Activated CD8-positive, alpha-beta T cell treated with anti-CD3 and anti-CD28 coated beads for 36 hours (primary cell): Measurements from ENCODE around the gene ARHGEF16. TPM values are rescaled to one million over a fixed set of nuclear protein-coding genes. Genes with fewer than 3 reads are reported as not detected.

Experiments used
- ATAC-seq: fragments of 200-7000 bp; cut with Tn5 transposase; one replicate; pipeline ENCODE4 v1.10.0; 2021; ENCODE audit warnings: mild to moderate bottlenecking, moderate library complexity
- CTCF ChIA-PET: fragments of 350-600 bp; sonication (Branson Sonifier 250); formaldehyde crosslinking; loops from one replicate; lab custom pipeline; 2021; ENCODE audit warnings: antibody characterized with exemption; lab: Charles Lee
- POLR2A ChIA-PET: fragments of 350-600 bp; sonication (Branson Sonifier 250); formaldehyde crosslinking; loops from one replicate; lab custom pipeline; 2021; ENCODE audit warnings: antibody characterized with exemption; lab: Charles Lee
- DNase-seq: peaks from one replicate; pipeline ENCODE4 v3.0.0-alpha.2; 2020
- H3K27ac Mint-ChIP-seq: one replicate; pipeline ENCODE4 v1.8.0; 2021; ENCODE audit warnings: mild to moderate bottlenecking, mixed read lengths
- H3K27me3 Mint-ChIP-seq: one replicate; pipeline ENCODE4 v1.8.0; 2021; ENCODE audit warnings: mixed read lengths
- H3K36me3 Mint-ChIP-seq: one replicate; pipeline ENCODE4 v1.8.0; 2021; ENCODE audit warnings: low read depth, mixed read lengths
- H3K4me1 Mint-ChIP-seq: one replicate; pipeline ENCODE4 v1.8.0; 2021; ENCODE audit warnings: low read depth, mixed read lengths
- H3K4me3 Mint-ChIP-seq: one replicate; pipeline ENCODE4 v1.8.0; 2021; ENCODE audit warnings: mild to moderate bottlenecking, moderate library complexity, mixed read lengths
- H3K9me3 Mint-ChIP-seq: one replicate; pipeline ENCODE4 v1.8.0; 2021; ENCODE audit warnings: mixed read lengths
- CTCF ChIP-seq: fragments of 200-600 bp; IDR thresholded peaks from one replicate; pipeline ENCODE4 v1.8.0; 2022; ENCODE audit warnings: antibody characterized with exemption, mild to moderate bottlenecking
- intact Hi-C: fragments of 100-400 bp; cut with micrococcal nuclease; formaldehyde crosslinking; loops from one replicate; pipeline ENCODE4 v1.10.0; 2022
- total RNA-seq, 2 experiments: library from RNA; stranded (reverse); gene quantifications; one replicate each; pipeline ENCODE4 v1.2.3, GENCODE V29; 2021

Gene ARHGEF16
- total RNA-seq, 2 experiments from 2014 or later, result not detected

DNA sequence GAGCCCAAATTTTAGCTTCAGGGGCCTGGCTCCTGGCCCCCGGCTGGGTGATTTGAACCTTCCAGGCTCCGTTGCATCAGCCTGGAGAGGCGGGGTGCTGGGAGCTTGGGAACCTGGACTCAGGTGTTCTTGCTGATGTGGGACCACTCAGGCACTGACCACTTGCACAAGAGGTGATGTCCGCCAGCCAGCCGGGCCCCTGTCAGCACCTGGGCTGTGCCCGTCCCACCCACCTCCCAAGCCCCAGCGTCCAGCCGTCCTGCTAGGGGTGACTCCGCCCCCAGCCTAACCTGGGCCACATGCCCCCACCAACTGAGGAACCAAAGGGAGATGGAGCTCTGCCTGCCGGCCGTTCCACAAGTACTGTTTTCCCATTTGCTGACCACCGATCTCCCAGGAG, 47.4 kb upstream of the ARHGEF16 start:
- Mint-ChIP-seq H3K27me3 (no peaks in the 10 kb centered on the region), H3K27ac (no peak overlapping the region), H3K4me1 (no peaks in the 10 kb centered on the region), H3K9me3 (no peaks in the 10 kb centered on the region), H3K36me3 (no peaks in the 10 kb centered on the region), H3K4me3 (no peak overlapping the region)
- ChIA-PET POLR2A (no interaction called here), CTCF (no interaction called here)
- no peak for TF ChIP-seq CTCF
- intact Hi-C loops, result no loop called here
- DNase-seq (no peak), ATAC-seq (no peak)

DNA sequence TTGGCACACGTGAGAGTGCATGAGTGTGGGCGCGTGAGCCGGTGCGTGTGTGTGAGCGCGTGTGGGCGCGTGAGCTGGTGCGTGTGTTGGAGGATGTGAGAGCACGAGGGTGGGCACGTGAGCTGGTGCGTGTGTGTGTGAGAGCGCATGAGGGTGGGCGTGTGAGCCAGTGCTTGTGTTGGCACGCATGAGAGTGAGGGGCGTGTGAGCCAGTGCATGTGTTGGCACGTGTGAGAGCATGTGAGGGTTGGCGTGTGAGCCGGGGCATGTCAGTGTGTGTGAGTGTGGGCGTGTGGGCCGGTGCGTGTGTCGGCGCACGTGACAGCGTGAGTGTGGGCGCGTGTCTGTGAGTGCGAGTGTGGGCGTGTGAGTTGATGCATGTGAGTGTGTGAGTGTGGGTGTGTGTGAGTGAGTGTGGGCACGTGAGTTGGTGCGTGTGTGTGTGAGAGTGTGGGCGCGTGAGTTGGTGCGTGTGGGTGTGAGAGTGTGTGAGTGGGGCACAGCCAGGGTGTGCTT, 45.7 kb upstream of the ARHGEF16 start:
- ChIA-PET POLR2A (no interaction called here), CTCF (no interaction called here)
- no peak overlapping the region for H3K4me3 Mint-ChIP-seq
- intact Hi-C loops, result no loop called here
- H3K4me1 Mint-ChIP-seq, result no peaks in the 10 kb centered on the region
- H3K27ac Mint-ChIP-seq, result no peak overlapping the region
- DNase-seq (no peak), ATAC-seq (no peak)
- TF ChIP-seq CTCF, result no peak
- H3K27me3 Mint-ChIP-seq, result no peaks in the 10 kb centered on the region
- no peaks in the 10 kb centered on the region for H3K36me3 Mint-ChIP-seq
- H3K9me3 Mint-ChIP-seq, result no peaks in the 10 kb centered on the region

DNA sequence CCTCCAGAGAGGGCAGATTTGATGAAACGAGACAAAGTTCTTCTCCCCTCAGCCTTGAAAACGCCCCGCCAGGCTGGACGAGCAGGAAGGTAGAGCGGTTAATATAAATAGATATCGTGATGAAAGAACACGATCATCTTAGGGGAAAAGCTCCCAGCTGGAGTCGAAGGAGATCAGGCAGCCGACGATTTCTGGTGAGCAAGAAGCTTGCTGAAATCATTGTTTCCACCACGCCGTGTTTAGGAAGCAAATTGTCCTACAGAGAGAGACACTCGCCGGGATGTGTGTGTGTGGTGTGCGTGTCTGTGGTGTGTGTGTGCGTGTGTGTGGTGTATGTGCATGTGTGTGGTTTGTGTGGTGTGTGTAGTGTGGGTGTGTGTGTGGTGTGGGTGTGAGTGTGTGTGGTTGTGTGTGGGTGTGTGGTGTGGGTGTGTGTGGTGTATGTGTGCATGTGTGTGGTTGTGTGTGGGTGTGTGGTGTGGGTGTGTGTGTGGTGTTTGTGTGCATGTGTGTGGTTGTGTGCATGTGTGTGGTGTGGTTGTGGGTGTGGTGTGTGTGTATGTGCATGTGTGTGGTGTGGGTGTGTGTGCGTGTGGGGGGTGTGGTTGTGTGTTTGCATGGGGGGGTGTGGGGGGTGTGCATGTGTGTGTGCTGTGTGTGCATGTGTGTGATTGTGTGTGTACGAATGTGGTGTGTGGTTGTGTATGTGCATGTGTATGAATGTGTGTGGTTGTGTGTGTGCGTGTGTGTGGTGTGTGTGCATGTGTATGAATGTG, 44.9 kb upstream of the ARHGEF16 start:
- ChIA-PET CTCF (no interaction called here), POLR2A (no interaction called here)
- H3K27me3 Mint-ChIP-seq, result no peaks in the 10 kb centered on the region
- intact Hi-C loops, result no loop called here
- no peak overlapping the region for H3K27ac Mint-ChIP-seq
- DNase-seq (no peak), ATAC-seq (no peak)
- no peaks in the 10 kb centered on the region for H3K36me3 Mint-ChIP-seq
- TF ChIP-seq CTCF, result no peak
- H3K9me3 Mint-ChIP-seq, result no peaks in the 10 kb centered on the region
- no peak overlapping the region for H3K4me3 Mint-ChIP-seq
- H3K4me1 Mint-ChIP-seq, result no peaks in the 10 kb centered on the region

GRCh38 chr1:3410142-3410925, 44.1 kb upstream of the ARHGEF16 start:
- ATAC-seq, result no peak
- POLR2A ChIA-PET, result no interaction called here
- Mint-ChIP-seq H3K27ac (no peak overlapping the region), H3K9me3 (no peaks in the 10 kb centered on the region), H3K4me3 (no peak overlapping the region), H3K36me3 (no peaks in the 10 kb centered on the region), H3K4me1 (no peaks in the 10 kb centered on the region), H3K27me3 (no peaks in the 10 kb centered on the region)
- intact Hi-C loops, result no loop called here
- no peak for DNase-seq
- no peak for TF ChIP-seq CTCF
- CTCF ChIA-PET, result no interaction called here

GRCh38 chr1:3411806-3412205, 42.7 kb upstream of the ARHGEF16 start:
- POLR2A ChIA-PET, result no interaction called here
- H3K4me3 Mint-ChIP-seq, result no peak overlapping the region
- CTCF ChIA-PET, result no interaction called here
- H3K36me3 Mint-ChIP-seq, result no peaks in the 10 kb centered on the region
- DNase-seq (no peak), ATAC-seq (no peak)
- intact Hi-C loops, result no loop called here
- no peaks in the 10 kb centered on the region for H3K4me1 Mint-ChIP-seq
- no peak overlapping the region for H3K27ac Mint-ChIP-seq
- H3K27me3 Mint-ChIP-seq, result no peaks in the 10 kb centered on the region
- H3K9me3 Mint-ChIP-seq, result no peaks in the 10 kb centered on the region
- TF ChIP-seq CTCF, result no peak
